Measurements from ENCODE around the gene MYO3B.

Gene MYO3B

DNA sequence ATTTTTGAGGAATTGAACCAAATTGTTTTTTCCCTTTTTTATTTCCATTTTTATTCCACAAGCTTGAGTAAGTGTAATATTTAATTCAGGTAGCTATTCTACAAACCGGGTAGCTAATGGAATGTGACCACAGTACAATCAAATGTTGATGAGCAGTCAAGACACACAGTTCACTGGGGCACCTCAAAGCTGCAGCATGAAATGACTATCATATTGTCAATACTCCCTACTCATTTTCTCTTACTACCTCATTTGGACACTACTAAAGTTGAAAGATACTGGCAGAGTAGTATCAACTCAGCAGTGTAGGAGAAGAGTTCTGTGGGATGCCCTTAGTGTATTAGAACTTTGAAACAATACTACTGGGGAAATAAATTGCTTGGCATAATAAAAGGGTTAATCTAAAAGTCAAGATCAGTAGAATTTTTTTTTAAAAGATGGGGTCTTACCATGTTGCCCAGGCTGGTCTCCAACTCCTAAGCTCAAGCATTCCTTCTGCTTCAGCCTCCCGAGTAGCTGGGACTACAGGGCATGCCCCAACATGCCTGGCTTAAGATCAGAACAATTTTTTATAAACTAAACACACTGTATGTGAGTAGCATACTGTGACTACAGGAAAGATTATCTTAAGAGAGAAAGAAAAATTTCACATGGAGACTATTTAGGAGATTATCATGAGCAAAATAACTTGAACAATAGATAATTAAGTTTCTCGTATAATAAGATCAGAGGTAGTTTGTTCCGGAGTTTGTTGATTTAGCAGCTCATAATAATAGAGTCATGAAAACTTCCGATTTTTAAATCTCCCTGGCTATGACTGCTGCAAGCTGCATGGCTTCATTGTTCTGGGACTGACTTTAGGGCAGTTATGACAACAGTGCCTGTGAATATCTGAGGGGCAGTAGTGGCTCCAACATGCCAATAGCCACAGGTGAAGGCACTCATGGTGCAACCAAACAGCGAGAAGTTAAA, 43.7 kb downstream of the MYO3B start:
- ATAC-seq (replicated peaks) = no peak
- Mint-ChIP-seq H3K27me3 (peaks cover 0 to 15% of the 10 kb centered on the region in 2 donors), H3K4me1 (ENCODE audit: low read depth in 2 of 2) (no peaks in the 10 kb centered on the region), H3K27ac (no peak overlapping the region), H3K9me3 (no peaks in the 10 kb centered on the region), H3K36me3 (ENCODE audit: insufficient read depth) (no peaks in the 10 kb centered on the region), H3K4me3 (no peak overlapping the region)
- DNase-seq = no peak

DNA sequence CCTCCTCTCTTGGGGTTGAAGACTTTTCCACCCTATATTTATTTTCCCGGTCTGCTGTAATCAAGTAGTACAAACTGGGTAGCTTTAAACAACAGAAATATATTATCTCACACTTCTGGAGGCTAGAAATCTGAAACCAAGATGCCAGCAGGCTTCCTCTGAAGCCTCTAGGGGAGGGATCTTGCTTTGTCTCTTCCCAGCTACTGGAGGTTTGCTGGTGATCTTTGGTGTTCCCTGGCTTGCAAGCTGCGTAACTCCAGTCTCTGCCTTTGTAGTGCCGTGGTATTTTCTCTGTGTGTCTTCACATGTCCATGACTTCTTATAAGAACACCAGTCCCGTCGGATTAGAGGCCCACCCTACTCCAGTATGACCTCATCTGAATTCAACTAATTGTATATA, 44.4 kb downstream of the MYO3B start:
- Mint-ChIP-seq H3K36me3 (ENCODE audit: insufficient read depth) (no peaks in the 10 kb centered on the region), H3K27me3 (peaks cover 0 to 15% of the 10 kb centered on the region in 2 donors)
- no peak for ATAC-seq (replicated peaks)

DNA sequence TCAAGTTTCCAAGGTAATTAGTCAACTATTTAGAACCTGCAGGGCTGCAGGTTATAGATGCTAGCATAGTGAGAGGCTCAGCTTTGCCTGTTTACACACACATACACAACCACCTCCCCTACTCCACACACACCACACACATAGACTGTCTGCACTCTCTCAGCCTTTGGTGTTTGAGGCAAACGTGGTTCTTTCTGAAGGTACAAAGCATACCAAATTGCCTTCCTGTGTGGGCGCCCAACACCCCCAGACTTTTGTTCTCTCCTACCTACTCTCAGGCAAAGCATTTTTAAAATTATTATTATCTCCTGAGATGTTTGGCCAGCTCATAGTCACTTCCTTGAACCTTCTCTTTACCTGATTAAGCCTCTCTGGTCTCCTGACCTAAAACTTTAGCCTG, 44.9 kb downstream of the MYO3B start:
- Mint-ChIP-seq H3K4me1 (ENCODE audit: low read depth in 2 of 2) (no peaks in the 10 kb centered on the region), H3K9me3 (no peaks in the 10 kb centered on the region), H3K4me3 (no peak overlapping the region), H3K27ac (no peak overlapping the region), H3K36me3 (ENCODE audit: insufficient read depth) (no peaks in the 10 kb centered on the region), H3K27me3 (peaks cover 0 to 15% of the 10 kb centered on the region in 2 donors)
- no peak for DNase-seq
- ATAC-seq (replicated peaks) = no peak

More for the DNA sequence above, 44.4 kb downstream of the MYO3B start:
- Mint-ChIP-seq H3K4me3 (no peak overlapping the region), H3K27ac (no peak overlapping the region), H3K4me1 (ENCODE audit: low read depth in 2 of 2) (no peaks in the 10 kb centered on the region), H3K9me3 (no peaks in the 10 kb centered on the region)
- DNase-seq = no peak

DNA sequence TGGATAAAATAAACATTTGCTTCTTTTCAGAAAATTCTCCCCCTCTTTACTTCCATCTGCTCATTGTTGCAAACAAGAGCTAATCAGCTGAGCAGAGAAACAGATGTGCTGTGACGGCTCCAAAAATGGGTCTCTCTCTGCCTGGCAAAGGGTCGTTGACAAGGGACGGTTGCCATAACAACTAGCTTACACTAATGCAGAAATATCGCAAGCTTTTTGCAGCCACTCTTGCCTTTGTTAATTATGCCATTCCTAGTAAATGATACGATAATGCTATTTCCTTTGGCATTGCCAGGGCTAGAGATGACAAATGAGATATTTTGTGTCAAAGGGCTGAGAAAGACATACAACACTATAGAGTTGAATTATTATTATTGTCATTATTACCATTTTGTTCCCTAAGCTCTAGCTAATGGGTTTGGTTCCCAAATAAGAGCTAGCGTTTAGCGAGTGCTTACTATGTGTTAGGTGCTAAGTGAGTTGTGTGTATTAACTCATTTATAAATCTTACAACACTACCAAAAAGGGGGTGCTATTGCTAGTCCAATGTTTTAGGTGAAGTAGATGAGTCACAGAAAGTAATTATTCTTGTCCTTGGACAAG, 46.8 kb downstream of the MYO3B start:
- DNase-seq (no peak), ATAC-seq (replicated peaks) (no peak)
- Mint-ChIP-seq H3K4me3 (no peak overlapping the region), H3K9me3 (no peaks in the 10 kb centered on the region), H3K36me3 (ENCODE audit: insufficient read depth) (no peaks in the 10 kb centered on the region), H3K27me3 (peaks cover 0 to 5% of the 10 kb centered on the region in 2 donors), H3K4me1 (ENCODE audit: low read depth in 2 of 2) (no peaks in the 10 kb centered on the region), H3K27ac (no peak overlapping the region)

DNA sequence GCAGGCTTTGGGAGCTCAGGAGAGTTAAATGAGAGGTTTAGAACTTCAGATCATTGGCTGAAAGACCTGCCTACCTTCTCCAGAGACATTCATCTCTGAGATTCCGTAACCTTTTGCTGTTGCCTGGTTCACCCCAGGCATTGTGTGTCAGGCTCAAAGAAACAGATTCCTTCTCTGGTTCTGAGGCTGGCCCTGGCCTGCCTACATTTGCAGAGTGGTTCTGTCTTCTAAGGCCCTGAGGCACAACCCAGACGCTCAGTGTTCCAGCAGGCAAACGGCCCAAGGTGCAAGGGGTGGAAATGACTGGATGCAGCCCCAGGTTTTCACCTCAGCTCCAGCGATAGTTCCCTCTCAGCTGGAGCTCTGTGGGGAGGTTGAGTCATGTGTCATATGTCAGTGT, 48.3 kb downstream of the MYO3B start:
- Mint-ChIP-seq H3K27ac (no peak overlapping the region), H3K27me3 (no peaks in the 10 kb centered on the region), H3K4me1 (ENCODE audit: low read depth in 2 of 2) (no peaks in the 10 kb centered on the region), H3K4me3 (no peak overlapping the region), H3K36me3 (ENCODE audit: insufficient read depth) (no peaks in the 10 kb centered on the region), H3K9me3 (no peaks in the 10 kb centered on the region)
- DNase-seq (no peak), ATAC-seq (replicated peaks) (no peak)

DNA sequence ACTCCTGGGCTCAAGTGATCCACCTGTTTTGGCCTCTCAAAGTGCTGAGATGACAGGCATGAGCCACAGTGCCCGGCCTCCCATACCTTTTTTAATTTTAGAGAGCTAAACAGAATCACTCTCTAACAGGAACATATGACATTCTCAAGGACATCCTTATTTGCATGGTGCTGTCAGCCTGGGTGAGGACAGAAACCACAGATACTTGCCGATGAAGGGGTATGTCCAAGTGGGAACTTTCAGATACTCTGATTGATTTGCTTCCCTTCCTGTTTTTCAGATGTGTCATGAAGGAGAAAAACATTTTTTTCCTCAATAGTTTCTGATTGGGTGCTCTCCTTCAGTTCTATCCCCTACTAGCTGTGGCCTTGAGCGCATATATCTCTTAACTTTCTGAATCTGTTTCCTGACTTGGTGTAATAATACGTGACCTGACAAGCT, 49.6 kb downstream of the MYO3B start:
- H3K27me3 Mint-ChIP-seq = no peaks in the 10 kb centered on the region
- no peak overlapping the region for H3K4me3 Mint-ChIP-seq
- DNase-seq (no peak), ATAC-seq (replicated peaks) (no peak)
- no peaks in the 10 kb centered on the region for H3K9me3 Mint-ChIP-seq
- H3K36me3 Mint-ChIP-seq (ENCODE audit: insufficient read depth) = no peaks in the 10 kb centered on the region
- no peak overlapping the region for H3K27ac Mint-ChIP-seq
- no peaks in the 10 kb centered on the region for H3K4me1 Mint-ChIP-seq (ENCODE audit: low read depth in 2 of 2)

DNA sequence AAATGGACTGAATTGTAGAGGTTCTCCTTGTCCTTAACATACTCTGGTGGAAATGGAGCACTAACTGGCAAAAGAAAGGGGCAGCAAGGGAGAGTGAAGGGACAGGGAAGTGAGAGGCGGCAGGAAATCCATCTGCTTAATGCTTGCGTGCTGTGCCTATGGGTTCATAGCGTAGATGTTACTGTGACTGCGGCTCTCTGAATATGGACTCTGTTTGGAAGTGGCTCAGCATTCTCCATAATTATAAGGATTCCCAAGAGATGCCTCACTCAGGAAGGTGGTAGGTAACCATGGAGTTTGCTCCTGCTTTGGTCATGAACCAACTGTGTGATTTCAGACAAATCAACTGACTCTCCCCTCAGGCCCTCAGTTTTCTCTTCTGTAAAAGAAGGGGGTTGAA, 50.0 kb downstream of the MYO3B start:
- Mint-ChIP-seq H3K4me1 (ENCODE audit: low read depth in 2 of 2) (no peaks in the 10 kb centered on the region), H3K36me3 (ENCODE audit: insufficient read depth) (no peaks in the 10 kb centered on the region), H3K27ac (no peak overlapping the region), H3K9me3 (no peaks in the 10 kb centered on the region), H3K27me3 (no peaks in the 10 kb centered on the region), H3K4me3 (no peak overlapping the region)
- DNase-seq = no peak
- ATAC-seq (replicated peaks) = no peak

DNA sequence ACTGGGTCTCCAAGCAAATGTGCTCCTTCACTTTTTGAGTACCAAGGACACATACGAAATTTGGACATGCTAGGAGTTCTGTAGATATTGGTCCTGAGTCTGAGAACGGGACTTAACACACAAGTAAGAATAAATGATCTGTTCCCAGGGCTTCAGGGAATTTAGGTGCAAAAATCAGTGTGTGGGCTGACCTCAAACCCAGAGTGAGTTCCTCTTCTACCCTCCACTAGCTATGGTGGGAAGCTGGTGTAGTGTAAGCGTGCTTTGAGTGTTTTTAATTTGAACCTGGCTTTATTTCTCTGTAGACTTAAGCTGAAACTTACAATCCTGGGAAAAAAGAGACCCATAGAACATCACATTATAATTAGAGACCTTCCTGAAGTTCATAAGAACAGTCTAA, 50.5 kb downstream of the MYO3B start:
- ATAC-seq (replicated peaks) (no peak), DNase-seq (no peak)
- no peaks in the 10 kb centered on the region for H3K36me3 Mint-ChIP-seq (ENCODE audit: insufficient read depth)
- H3K27ac Mint-ChIP-seq = no peak overlapping the region
- no peak overlapping the region for H3K4me3 Mint-ChIP-seq
- H3K27me3 Mint-ChIP-seq = peaks cover 0 to 3% of the 10 kb centered on the region in 2 donors
- H3K9me3 Mint-ChIP-seq = no peaks in the 10 kb centered on the region
- H3K4me1 Mint-ChIP-seq (ENCODE audit: low read depth in 2 of 2) = no peaks in the 10 kb centered on the region

DNA sequence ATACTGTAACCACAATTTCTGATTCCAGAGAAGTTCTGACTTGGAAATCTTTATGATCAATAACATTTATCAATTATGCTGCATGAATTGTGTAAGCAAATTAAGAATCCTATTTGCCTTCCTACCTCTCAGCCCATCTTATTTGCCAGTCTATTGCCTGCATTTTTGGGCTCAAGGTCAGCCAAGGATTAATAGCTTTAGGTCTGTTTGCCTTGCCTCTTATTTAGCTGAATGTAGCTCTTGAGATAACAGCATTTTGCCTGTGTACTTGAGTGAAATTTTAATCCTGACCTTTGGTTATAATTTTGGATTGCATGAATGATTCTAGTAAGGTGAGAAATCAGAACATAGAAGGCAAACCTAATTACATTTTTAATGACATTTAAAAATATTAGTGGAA, 51.2 kb downstream of the MYO3B start:
- DNase-seq (no peak), ATAC-seq (replicated peaks) (no peak)
- Mint-ChIP-seq H3K4me3 (no peak overlapping the region), H3K27me3 (peaks cover 0 to 6% of the 10 kb centered on the region in 2 donors), H3K36me3 (ENCODE audit: insufficient read depth) (no peaks in the 10 kb centered on the region), H3K9me3 (no peaks in the 10 kb centered on the region), H3K4me1 (ENCODE audit: low read depth in 2 of 2) (no peaks in the 10 kb centered on the region), H3K27ac (no peak overlapping the region)

DNA sequence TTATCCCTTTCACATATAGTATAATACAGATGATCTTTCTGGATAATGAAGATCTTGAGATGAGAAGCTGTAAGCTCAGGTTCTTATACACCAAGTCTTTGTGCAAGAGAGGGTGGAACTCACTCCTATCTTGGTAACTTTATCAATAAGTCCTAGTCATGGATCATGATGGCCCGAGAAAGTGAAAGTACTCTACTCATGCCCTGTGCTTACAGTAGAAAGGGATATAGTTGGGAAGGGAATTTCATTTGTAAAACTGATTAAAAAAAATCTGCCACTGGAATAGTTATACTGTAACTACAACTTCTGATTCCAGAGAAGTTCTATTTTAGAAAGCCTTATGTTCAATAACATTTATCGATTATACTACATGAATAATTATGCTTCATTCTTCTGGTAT, 51.8 kb downstream of the MYO3B start:
- ATAC-seq (replicated peaks) = no peak
- Mint-ChIP-seq H3K36me3 (ENCODE audit: insufficient read depth) (no peaks in the 10 kb centered on the region), H3K4me1 (ENCODE audit: low read depth in 2 of 2) (no peaks in the 10 kb centered on the region), H3K9me3 (no peaks in the 10 kb centered on the region), H3K4me3 (no peak overlapping the region), H3K27me3 (peaks cover 0 to 6% of the 10 kb centered on the region in 2 donors), H3K27ac (no peak overlapping the region)
- DNase-seq = no peak

DNA sequence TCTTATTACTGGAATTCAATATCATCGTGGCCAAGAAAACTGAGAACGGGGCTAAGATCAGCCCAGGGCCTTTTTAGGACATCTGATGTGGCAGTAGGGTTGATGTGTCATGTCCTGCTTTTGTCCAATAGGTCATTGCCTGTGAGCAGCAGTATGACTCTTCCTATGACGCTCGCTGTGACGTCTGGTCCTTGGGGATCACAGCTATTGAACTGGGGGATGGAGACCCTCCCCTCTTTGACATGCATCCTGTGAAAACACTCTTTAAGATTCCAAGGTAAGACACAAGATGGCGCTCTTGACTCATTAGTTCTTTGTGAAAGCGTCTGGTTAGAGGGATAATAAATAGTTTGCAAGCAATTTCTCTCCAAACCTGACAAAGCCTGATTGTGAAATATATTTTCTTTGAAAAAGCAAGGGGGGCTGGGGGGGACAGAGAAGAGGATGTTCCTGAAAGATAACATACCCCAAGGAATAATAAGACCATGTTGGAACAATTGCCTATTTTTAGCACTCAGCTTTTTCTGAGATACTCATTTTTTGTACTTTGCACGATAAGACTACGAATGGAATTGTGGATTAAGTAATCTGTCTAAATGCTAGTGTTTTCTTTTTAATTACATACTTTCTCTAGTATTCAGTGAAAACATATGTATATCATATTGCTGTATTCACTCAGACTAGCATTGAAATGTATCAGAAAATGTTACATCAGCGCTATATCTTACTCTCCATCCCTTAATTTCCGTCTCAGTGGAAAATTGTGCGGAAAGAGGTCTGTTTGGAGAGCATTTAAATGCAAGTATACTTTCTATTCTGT, 58.1 kb downstream of the MYO3B start:
- Mint-ChIP-seq H3K4me1 (ENCODE audit: low read depth in 2 of 2) (no peaks in the 10 kb centered on the region), H3K27ac (no peak overlapping the region), H3K4me3 (no peak overlapping the region), H3K27me3 (peaks cover 22 to 33% of the 10 kb centered on the region in 2 donors), H3K9me3 (no peaks in the 10 kb centered on the region), H3K36me3 (ENCODE audit: insufficient read depth) (no peaks in the 10 kb centered on the region)
- ATAC-seq (replicated peaks) (no peak), DNase-seq (no peak)

DNA sequence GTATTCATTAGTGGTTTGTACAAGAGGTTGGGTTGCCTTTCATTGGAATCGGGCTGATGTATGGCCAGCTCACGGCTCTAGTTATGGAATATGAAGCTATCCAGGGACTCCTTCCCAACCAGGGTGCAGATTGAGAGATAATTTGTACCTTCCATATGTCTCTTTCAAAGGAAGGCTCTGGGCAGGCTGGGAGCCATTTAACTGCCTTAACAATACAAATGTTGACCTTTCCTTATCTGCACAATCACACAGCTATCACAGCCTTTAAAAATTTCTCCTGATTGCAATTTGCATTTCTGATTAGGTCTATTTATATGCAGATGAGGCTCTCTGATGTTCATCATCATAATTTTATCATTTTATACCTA, 58.7 kb downstream of the MYO3B start:
- Mint-ChIP-seq H3K27ac (no peak overlapping the region), H3K9me3 (no peaks in the 10 kb centered on the region), H3K36me3 (ENCODE audit: insufficient read depth) (no peaks in the 10 kb centered on the region), H3K4me1 (ENCODE audit: low read depth in 2 of 2) (no peaks in the 10 kb centered on the region), H3K4me3 (no peak overlapping the region), H3K27me3 (peaks cover 28 to 39% of the 10 kb centered on the region in 2 donors)
- no peak for DNase-seq
- ATAC-seq (replicated peaks) = no peak

DNA sequence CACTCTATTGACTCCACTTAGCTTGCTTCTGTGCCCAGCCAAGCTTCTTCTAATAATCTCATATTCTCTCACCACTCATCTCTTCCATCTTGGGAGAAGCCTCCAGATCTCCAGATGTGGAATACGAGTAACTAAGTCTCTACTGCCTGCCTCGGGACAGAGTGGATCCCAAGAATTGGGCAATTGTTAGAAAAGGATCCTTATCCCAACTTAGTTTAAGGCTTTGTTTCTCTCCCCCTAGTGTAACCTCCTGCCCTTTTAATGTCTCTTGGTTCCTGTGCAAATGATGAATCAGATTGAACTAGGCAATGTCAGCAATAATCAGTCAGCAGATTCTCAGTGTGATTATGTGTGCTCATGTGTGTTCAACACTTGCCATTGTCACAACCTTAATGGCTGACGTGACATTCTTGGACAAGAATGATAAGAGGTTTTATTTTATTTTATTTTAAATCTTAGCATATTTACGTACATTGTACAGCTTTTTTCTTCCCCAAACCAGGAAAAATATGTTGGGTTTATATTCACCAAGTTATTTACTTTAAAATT, 59.7 kb downstream of the MYO3B start:
- Mint-ChIP-seq H3K27me3 (peaks cover 38 to 40% of the 10 kb centered on the region in 2 donors), H3K36me3 (ENCODE audit: insufficient read depth) (no peaks in the 10 kb centered on the region), H3K4me3 (no peak overlapping the region), H3K27ac (no peak overlapping the region), H3K9me3 (no peaks in the 10 kb centered on the region), H3K4me1 (ENCODE audit: low read depth in 2 of 2) (no peaks in the 10 kb centered on the region)
- DNase-seq (no peak), ATAC-seq (replicated peaks) (no peak)

All from effector memory CD8-positive, alpha-beta T cell (primary cell).